ENCODE data around the gene POLN. TPM values are rescaled to one million over a fixed set of nuclear protein-coding genes. Genes with fewer than 3 reads are reported as not detected.

POLN gene
- total RNA-seq, 2 donors from 2014 or later = 1.6 to 2.8 TPM

DNA sequence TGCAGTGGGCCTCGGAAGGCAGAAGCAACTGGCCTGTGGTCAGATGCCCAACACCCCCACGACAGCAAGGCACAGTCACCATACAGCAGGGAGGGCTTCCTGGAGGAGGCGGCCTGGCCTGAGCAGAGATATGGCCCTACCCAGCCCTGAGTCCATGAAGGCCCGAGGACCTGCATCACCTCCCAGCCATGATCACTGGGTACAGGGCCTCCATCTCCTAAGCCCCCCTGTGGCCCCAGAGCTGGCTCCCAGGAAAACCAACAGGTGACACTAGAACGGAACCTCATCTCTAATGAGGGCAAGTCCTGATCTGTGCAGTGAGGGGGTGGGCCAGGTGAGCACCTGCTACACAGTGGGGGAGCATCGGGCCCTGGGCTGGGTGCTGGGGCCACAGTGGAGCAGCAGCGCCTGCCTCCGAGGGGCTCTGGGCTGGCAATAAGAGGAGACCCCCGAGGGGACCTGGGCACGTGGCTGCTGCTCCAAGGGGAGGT lies 46.2 kb upstream of the POLN start:
- Histone ChIP-seq H3K27ac (no peak overlapping the region), H3K9ac (ENCODE audit: low read depth in 2 of 2, low read length in 2 of 2) (no peak overlapping the region), H3K4me1 (no peaks in the 10 kb centered on the region), H3K4me3 (no peak overlapping the region), H3K9me3 (no peaks in the 10 kb centered on the region), H3K36me3 (no peaks in the 10 kb centered on the region), H3K27me3 (no peaks in the 10 kb centered on the region)
- intact Hi-C loops (cut with DNase I) = no loop called here
- DNase-seq = no peak
- TF ChIP-seq, protein P1, sequence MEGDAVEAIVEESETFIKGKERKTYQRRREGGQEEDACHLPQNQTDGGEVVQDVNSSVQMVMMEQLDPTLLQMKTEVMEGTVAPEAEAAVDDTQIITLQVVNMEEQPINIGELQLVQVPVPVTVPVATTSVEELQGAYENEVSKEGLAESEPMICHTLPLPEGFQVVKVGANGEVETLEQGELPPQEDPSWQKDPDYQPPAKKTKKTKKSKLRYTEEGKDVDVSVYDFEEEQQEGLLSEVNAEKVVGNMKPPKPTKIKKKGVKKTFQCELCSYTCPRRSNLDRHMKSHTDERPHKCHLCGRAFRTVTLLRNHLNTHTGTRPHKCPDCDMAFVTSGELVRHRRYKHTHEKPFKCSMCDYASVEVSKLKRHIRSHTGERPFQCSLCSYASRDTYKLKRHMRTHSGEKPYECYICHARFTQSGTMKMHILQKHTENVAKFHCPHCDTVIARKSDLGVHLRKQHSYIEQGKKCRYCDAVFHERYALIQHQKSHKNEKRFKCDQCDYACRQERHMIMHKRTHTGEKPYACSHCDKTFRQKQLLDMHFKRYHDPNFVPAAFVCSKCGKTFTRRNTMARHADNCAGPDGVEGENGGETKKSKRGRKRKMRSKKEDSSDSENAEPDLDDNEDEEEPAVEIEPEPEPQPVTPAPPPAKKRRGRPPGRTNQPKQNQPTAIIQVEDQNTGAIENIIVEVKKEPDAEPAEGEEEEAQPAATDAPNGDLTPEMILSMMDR (IDR thresholded peaks at IDR 0.05) = no peak

GRCh38 chr4:2287594-2287915 lies 45.6 kb upstream of the POLN start:
- H3K27me3 ChIP-seq = no peaks in the 10 kb centered on the region
- DNase-seq = no peak
- TF ChIP-seq, protein P1 (IDR thresholded peaks at IDR 0.05) = no peak
- intact Hi-C loops (cut with DNase I) = no loop called here
- no peaks in the 10 kb centered on the region for H3K9me3 ChIP-seq
- H3K9ac ChIP-seq (ENCODE audit: low read depth in 2 of 2, low read length in 2 of 2) = no peak overlapping the region
- no peaks in the 10 kb centered on the region for H3K4me1 ChIP-seq
- no peak overlapping the region for H3K4me3 ChIP-seq
- no peak overlapping the region for H3K27ac ChIP-seq
- no peaks in the 10 kb centered on the region for H3K36me3 ChIP-seq

GRCh38 chr4:2286904-2287593 lies 45.1 kb upstream of the POLN start:
- Histone ChIP-seq H3K4me1 (no peaks in the 10 kb centered on the region), H3K4me3 (no peak overlapping the region), H3K36me3 (no peaks in the 10 kb centered on the region), H3K9ac (ENCODE audit: low read depth in 2 of 2, low read length in 2 of 2) (no peak overlapping the region), H3K27ac (no peak overlapping the region), H3K9me3 (no peaks in the 10 kb centered on the region), H3K27me3 (no peaks in the 10 kb centered on the region)
- TF ChIP-seq, protein P1 (IDR thresholded peaks at IDR 0.05) = no peak
- no peak for DNase-seq
- intact Hi-C loops (cut with DNase I) = no loop called here

GRCh38 chr4:2285613-2286381 lies 43.9 kb upstream of the POLN start:
- no peak overlapping the region for H3K9ac ChIP-seq (ENCODE audit: low read depth in 2 of 2, low read length in 2 of 2)
- H3K27ac ChIP-seq = no peak overlapping the region
- H3K36me3 ChIP-seq = no peaks in the 10 kb centered on the region
- H3K4me3 ChIP-seq = no peak overlapping the region
- no peaks in the 10 kb centered on the region for H3K27me3 ChIP-seq
- H3K9me3 ChIP-seq = no peaks in the 10 kb centered on the region
- H3K4me1 ChIP-seq = no peaks in the 10 kb centered on the region
- intact Hi-C loops (cut with DNase I) = no loop called here
- TF ChIP-seq, protein P1 (IDR thresholded peaks at IDR 0.05) = no peak
- DNase-seq = no peak

DNA sequence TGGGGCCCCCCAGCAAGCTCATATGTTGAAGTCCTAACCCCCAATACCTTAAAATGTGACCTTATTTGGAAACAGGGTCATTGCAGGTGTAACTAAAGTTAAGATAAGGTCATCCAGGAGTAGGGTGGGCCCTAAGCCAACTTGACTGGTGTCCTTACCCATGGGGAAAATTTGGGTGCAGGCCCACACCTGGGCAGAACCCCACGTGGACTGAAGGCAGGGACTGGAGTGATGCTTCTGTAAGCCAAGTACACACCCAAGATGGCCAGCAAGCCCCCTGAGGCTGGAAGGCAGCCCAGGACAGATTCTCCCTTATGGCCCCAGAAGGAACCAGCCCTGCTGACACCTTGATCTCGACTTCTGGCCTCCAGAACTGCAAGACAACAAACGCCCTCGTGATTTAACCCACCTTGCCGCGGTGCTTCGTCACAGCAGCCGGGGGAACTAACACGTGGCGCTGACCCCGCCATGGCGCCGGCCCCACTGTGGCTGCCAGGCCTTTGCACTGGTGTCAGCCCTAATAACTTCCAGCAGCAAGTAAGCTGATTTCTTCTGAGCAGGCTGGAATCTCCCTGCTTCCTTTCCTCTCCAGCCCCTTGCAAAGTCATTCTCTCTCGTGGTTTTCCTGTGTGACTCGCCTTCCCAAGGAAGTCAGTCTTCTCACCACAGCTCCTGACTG lies 43.2 kb upstream of the POLN start:
- no peak overlapping the region for H3K9ac ChIP-seq (ENCODE audit: low read depth in 2 of 2, low read length in 2 of 2)

More for the DNA sequence above, 43.2 kb upstream of the POLN start:
- H3K27ac ChIP-seq = no peak overlapping the region
- TF ChIP-seq, protein P1 (IDR thresholded peaks at IDR 0.05) = no peak
- H3K4me3 ChIP-seq = no peak overlapping the region
- H3K4me1 ChIP-seq = no peaks in the 10 kb centered on the region
- H3K27me3 ChIP-seq = no peaks in the 10 kb centered on the region
- intact Hi-C loops (cut with DNase I) = loop anchor here (5.0 kb wide), 1 partner anchor 157 kb away; no protein-coding TSS in a partner anchor
- no peaks in the 10 kb centered on the region for H3K36me3 ChIP-seq
- H3K9me3 ChIP-seq = no peaks in the 10 kb centered on the region
- DNase-seq = no peak
